ENCODE measurements around the gene SLAIN2. TPM values are rescaled to one million over a fixed set of nuclear protein-coding genes. Genes with fewer than 3 reads are reported as not detected.

SLAIN2 gene
- total and polyA plus RNA-seq, 5 donors: 46.1 to 123 (median 120) TPM

DNA sequence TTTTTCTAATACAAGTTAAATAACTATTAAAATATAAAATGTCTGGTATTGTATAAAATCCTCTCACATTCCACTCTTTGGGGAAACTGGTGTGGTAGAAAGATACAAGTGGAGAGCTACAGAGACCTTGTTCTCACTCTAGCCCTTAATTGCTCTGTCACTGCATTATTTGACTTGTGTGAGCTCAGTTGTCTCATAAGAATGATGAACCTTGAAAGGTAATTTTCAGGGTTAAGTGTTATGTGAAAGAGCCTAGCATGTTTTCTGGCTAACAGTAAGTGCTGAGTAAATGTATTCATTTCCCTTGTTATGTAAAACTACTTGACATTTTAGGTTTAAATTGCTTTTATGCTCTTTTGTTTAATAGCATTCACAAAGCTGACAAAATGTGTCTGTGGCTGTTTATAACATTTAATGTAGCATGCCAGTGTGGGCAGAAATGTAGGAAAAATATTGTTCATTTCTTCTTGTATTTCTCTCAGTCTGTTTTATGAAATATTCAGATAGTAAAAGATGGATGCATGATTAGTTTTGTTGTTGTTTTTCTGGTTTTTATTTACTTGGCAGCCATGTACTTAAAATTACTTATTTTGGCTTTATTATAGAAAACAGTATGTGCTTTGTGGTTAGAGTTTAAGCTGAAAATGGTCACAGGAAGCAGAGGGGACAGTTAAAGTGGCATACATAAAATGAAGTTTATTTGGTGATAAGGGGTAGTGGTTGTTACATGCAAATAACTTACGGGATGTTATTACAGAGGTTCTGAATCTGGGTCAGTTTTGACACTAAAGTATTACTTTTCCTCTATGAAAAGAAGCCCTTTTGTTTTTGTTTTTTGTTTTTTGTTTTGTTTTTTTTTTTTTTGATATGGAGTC lies 29.2 kb downstream of the SLAIN2 start:
- H3K9me3 ChIP-seq (ENCODE audit: control insufficient read depth, low read length): no peaks in the 10 kb centered on the region
- ATAC-seq (no peak), DNase-seq (no peak)
- H3K27me3 ChIP-seq (ENCODE audit: control insufficient read depth, insufficient read depth): no peaks in the 10 kb centered on the region
- H3K4me3 ChIP-seq (ENCODE audit: low read length): no peak overlapping the region
- intact Hi-C loops (cut with DNase I): no loop called here
- no peak overlapping the region for H3K27ac ChIP-seq (ENCODE audit: low read length)
- WGBS: 81% methylated on average over 1 of the region's 1 CpG
- peaks cover under 1% of the 10 kb centered on the region for H3K4me1 ChIP-seq (ENCODE audit: control insufficient read depth, insufficient read depth, low read length)

DNA sequence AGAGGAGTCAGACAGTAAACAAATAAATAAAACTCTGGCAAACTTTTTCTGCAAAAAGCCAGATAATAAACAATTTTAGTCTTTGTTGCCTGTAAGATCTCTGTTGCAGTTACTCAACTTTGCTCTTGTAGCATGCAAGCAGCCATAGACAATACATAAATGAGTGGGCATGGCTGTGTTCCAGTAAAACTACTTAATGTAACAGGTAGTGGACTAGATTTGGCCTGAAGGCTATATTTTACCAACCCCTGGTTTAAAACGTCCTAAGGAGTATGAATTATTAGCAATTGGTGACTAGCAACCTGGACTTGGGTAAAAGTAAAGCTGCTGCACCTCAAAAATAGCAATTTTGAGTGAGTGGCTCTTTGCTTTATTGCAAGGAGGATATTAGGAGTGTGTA lies 30.9 kb downstream of the SLAIN2 start:
- no peak for DNase-seq
- H3K27me3 ChIP-seq (ENCODE audit: control insufficient read depth, insufficient read depth): no peaks in the 10 kb centered on the region

DNA sequence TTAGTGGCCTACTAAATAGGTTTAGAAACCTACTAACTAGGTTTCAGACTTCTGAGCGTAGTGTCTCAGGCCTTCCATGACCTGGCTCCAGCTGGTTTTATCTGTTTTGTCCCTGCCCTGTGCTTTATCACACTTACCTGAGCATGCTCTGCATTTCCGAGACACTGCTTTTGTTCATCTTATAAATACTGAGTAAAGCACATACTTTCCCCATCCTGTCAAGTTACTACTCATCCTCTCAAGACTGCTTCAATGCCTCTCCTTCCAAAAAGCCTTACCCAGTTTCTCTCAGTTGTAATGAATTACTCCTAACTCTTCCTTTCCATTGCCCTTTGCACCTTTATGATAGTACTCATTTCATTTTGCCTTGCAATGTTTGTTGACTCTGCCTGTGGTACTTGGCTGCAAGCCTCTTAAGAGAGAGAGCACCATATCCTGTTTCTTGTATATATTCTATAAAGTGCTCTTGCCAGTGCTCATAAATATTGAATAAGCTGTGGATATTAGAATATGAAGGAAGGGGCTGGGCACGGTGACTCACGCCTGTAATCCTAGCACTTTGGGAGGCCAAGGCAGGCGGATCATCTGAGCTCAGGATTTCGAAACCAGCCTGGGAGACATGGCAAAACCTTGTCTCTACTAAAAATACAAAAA lies 34.4 kb downstream of the SLAIN2 start:
- no peak for ATAC-seq
- WGBS: 92% methylated on average over 6 of the region's 6 CpGs
- intact Hi-C loops (cut with DNase I): no loop called here
- peaks cover 3% of the 10 kb centered on the region for H3K4me1 ChIP-seq (ENCODE audit: control insufficient read depth, insufficient read depth, low read length)
- H3K27me3 ChIP-seq (ENCODE audit: control insufficient read depth, insufficient read depth): no peaks in the 10 kb centered on the region
- H3K9me3 ChIP-seq (ENCODE audit: control insufficient read depth, low read length): no peaks in the 10 kb centered on the region
- DNase-seq: no peak
- H3K4me3 ChIP-seq (ENCODE audit: low read length): no peak overlapping the region
- H3K27ac ChIP-seq (ENCODE audit: low read length): no peak overlapping the region

More for the DNA sequence above, 30.9 kb downstream of the SLAIN2 start:
- no peak for ATAC-seq
- no peak overlapping the region for H3K27ac ChIP-seq (ENCODE audit: low read length)
- WGBS: 62% methylated on average over 1 of the region's 1 CpG
- no peak overlapping the region for H3K4me3 ChIP-seq (ENCODE audit: low read length)
- no peaks in the 10 kb centered on the region for H3K9me3 ChIP-seq (ENCODE audit: control insufficient read depth, low read length)
- intact Hi-C loops (cut with DNase I): no loop called here
- peaks cover 2% of the 10 kb centered on the region for H3K4me1 ChIP-seq (ENCODE audit: control insufficient read depth, insufficient read depth, low read length)

DNA sequence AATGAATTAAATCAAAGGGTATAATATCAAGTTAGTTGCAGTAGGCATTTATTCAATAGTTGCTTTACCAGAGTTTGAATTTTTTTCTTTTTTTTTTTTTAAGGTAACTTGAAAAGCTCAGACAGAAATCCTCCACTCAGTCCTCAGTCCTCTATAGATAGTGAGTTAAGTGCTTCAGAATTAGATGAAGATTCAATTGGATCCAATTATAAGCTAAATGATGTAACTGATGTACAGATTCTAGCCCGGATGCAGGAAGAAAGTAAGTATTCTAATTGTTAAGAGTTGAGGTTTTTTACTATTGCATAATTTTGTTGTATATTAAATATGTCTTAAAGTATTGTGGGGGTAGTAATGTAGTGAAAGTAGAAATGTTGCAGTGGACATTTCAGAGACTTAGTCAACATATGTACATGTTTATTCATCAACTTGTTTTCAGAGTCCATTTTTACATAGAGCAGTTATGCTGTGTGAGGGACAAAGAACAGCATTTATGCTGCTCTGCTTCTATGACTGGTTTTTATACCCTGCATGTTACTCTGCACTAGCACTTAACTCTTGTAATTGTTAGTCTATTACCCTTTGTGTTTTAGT lies 38.4 kb downstream of the SLAIN2 start:
- ATAC-seq: no peak
- intact Hi-C loops (cut with DNase I): no loop called here
- no peak overlapping the region for H3K27ac ChIP-seq (ENCODE audit: low read length)
- 68% methylated on average over 1 of the region's 1 CpG for WGBS
- no peak for DNase-seq
- H3K4me1 ChIP-seq (ENCODE audit: control insufficient read depth, insufficient read depth, low read length): peaks cover 3% of the 10 kb centered on the region
- no peaks in the 10 kb centered on the region for H3K27me3 ChIP-seq (ENCODE audit: control insufficient read depth, insufficient read depth)
- H3K9me3 ChIP-seq (ENCODE audit: control insufficient read depth, low read length): no peaks in the 10 kb centered on the region
- H3K4me3 ChIP-seq (ENCODE audit: low read length): no peak overlapping the region

DNA sequence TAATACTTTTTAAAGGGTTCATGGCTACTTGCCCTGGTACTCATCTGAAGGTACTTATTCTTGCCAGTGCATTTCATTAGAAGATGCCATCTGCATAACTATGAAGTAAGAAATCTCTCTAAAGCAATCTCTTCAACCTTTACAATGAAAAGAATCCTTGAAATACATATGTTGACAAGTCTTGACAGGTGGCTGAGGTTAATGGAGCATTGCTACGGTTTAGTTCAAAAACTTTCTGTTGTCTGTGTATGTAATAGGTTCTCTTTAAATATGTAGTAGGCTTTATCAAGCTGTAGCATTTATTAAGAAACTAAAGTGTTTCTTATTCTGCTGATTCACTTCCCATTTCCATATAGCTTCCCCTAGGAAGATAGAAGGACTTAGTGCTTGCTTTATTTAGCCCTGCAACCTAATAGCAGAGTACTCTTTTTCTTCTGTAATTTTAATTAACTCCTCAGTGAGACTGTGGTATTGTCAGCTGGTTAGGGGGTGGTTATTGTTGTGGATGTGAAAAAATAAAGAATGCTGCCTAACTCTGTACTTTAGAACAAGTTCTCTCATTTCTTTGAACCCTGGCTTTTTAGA lies 39.3 kb downstream of the SLAIN2 start:
- Histone ChIP-seq H3K27me3 (ENCODE audit: control insufficient read depth, insufficient read depth) (no peaks in the 10 kb centered on the region), H3K27ac (ENCODE audit: low read length) (no peak overlapping the region), H3K9me3 (ENCODE audit: control insufficient read depth, low read length) (no peaks in the 10 kb centered on the region), H3K4me1 (ENCODE audit: control insufficient read depth, insufficient read depth, low read length) (peaks cover 1% of the 10 kb centered on the region), H3K4me3 (ENCODE audit: low read length) (no peak overlapping the region)
- intact Hi-C loops (cut with DNase I): no loop called here
- DNase-seq: no peak
- 73% methylated on average over 1 of the region's 1 CpG for WGBS
- no peak for ATAC-seq

DNA sequence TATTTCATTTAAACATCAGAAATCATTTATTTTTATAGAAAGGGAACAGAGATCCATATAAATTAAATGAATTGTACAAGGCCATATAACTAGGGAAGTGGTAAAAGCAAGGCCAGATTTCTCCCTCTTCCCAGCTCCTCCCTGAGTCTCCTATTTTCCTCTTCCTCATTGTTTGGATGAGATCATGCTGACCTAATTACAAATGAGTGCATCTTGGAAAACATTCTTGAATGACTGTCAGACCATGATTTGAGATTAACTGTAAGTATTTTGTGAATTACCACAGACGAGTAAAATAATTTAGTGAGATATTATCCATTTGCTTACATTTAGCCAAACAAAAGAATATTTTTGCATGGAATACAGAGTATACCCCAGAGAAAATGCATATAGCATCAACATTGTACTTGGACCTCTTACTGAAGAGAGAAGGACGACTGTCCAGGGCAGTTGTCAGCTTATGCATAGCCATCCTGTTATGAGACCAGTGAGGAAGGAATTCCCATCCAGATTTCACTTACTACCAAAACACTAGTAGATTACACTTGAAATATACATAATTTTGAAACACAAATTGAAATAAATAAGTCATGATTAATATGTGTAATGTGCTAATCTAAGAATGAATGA lies 47.3 kb downstream of the SLAIN2 start:
- H3K4me1 ChIP-seq (ENCODE audit: control insufficient read depth, insufficient read depth, low read length): peaks cover 1% of the 10 kb centered on the region
- no peak for DNase-seq
- no peak overlapping the region for H3K4me3 ChIP-seq (ENCODE audit: low read length)
- no peaks in the 10 kb centered on the region for H3K27me3 ChIP-seq (ENCODE audit: control insufficient read depth, insufficient read depth)
- peak; percentile 58 to 66 for ATAC-seq
- WGBS: 47% methylated on average over 2 of the region's 2 CpGs
- intact Hi-C loops (cut with DNase I): no loop called here
- no peak overlapping the region for H3K27ac ChIP-seq (ENCODE audit: low read length)
- H3K9me3 ChIP-seq (ENCODE audit: control insufficient read depth, low read length): no peaks in the 10 kb centered on the region

DNA sequence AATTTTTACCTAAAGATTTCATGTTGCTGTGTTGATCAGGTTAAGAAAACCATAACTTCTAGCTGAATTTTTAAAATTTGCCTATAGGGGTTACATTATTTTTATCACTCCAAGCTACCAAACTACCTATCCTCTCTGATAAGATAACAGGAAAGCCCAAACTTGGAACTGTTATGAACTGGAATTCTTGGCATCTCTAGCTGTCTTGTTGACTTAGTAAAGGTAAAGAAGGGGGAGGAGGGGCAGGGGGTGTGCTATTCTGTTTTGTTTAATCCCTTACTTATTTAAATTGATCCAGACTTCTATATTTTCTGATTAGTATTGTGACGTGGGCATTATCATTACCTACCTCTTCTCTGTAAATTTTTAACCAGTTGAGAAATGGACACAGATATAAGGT lies 54.7 kb downstream of the SLAIN2 start:
- H3K27me3 ChIP-seq (ENCODE audit: control insufficient read depth, insufficient read depth): no peaks in the 10 kb centered on the region
- H3K4me1 ChIP-seq (ENCODE audit: control insufficient read depth, insufficient read depth, low read length): no peaks in the 10 kb centered on the region
- ATAC-seq (no peak), DNase-seq (no peak)
- no peak overlapping the region for H3K27ac ChIP-seq (ENCODE audit: low read length)
- intact Hi-C loops (cut with DNase I): no loop called here
- no peaks in the 10 kb centered on the region for H3K9me3 ChIP-seq (ENCODE audit: control insufficient read depth, low read length)
- no peak overlapping the region for H3K4me3 ChIP-seq (ENCODE audit: low read length)
- WGBS: 90% methylated on average over 1 of the region's 1 CpG

DNA sequence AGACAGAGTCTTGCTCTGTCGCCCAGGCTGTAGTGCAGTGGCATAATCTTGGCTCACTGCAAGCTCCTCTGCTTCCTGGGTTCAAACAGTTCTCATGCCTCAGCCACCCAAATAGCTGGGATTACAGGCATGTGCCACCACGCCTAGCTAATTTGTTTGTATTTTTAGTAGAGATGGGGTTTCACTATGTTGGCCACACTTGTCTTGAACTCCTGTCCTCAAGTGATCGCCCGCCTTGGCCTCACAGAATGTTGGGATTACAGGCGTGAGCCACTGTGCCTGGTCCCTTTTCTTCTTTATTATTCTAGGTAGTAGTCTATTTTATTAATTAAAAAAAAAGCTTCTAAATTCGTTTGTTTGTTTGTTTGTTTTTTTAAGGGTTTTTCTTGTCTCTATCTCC lies 59.1 kb downstream of the SLAIN2 start:
- WGBS: 95% methylated on average over 6 of the region's 6 CpGs
- no peak overlapping the region for H3K27ac ChIP-seq (ENCODE audit: low read length)
- H3K9me3 ChIP-seq (ENCODE audit: control insufficient read depth, low read length): no peaks in the 10 kb centered on the region
- no peak overlapping the region for H3K4me3 ChIP-seq (ENCODE audit: low read length)
- H3K27me3 ChIP-seq (ENCODE audit: control insufficient read depth, insufficient read depth): no peaks in the 10 kb centered on the region
- no peak for ATAC-seq
- intact Hi-C loops (cut with DNase I): no loop called here
- no peak for DNase-seq
- H3K4me1 ChIP-seq (ENCODE audit: control insufficient read depth, insufficient read depth, low read length): no peaks in the 10 kb centered on the region

DNA sequence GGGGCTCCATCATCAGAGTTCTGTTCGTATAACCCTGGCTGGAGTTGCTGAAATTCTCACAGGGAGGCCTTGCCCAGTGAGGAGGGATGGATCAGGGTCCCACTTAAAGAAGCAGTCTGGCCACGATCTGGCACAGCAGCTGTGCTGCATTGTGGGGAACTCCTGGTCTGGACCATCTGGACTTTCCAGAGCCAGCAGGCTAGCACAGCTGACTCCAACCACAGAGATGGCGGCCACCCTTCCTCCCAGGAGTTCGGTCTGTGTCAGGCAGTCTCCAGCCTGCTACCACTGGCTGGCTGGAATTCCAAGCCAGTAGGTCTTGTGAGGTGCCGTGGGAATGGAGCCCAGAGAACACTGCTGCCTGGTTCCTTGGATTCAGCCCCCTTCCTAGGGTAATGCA lies 62.0 kb downstream of the SLAIN2 start:
- no peak overlapping the region for H3K27ac ChIP-seq (ENCODE audit: low read length)
- H3K27me3 ChIP-seq (ENCODE audit: control insufficient read depth, insufficient read depth): no peaks in the 10 kb centered on the region
- H3K4me1 ChIP-seq (ENCODE audit: control insufficient read depth, insufficient read depth, low read length): no peaks in the 10 kb centered on the region
- intact Hi-C loops (cut with DNase I): no loop called here
- ATAC-seq (peak in 1 of 2 donors; percentile 47), DNase-seq (peak in 1 of 3 donors; percentile 38)
- WGBS: 96% methylated on average over 5 of the region's 5 CpGs
- H3K9me3 ChIP-seq (ENCODE audit: control insufficient read depth, low read length): no peaks in the 10 kb centered on the region
- H3K4me3 ChIP-seq (ENCODE audit: low read length): no peak overlapping the region

DNA sequence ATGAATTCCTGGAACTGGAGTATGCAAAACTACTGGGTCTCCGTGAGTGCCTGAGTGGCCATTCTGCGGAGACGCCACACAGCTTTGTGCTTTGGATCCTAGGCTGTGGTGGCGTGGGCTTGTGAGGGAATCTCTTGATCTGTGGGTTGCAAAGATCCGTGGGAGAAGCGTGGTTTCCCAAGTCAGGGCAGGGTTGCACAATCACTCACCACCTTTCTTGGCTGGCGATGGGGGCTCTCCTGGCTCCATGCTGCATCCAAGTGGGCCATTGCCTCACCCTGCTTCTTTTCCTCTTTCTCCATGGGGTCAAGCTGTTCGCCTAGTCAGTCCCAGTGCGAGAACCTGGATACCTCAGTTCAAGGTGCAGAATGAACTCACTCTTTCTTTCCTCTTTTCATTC lies 62.5 kb downstream of the SLAIN2 start:
- 89% methylated on average over 9 of the region's 9 CpGs for WGBS
- Histone ChIP-seq H3K27ac (ENCODE audit: low read length) (no peak overlapping the region), H3K4me3 (ENCODE audit: low read length) (no peak overlapping the region), H3K4me1 (ENCODE audit: control insufficient read depth, insufficient read depth, low read length) (no peaks in the 10 kb centered on the region), H3K27me3 (ENCODE audit: control insufficient read depth, insufficient read depth) (no peaks in the 10 kb centered on the region), H3K9me3 (ENCODE audit: control insufficient read depth, low read length) (no peaks in the 10 kb centered on the region)
- no peak for DNase-seq
- intact Hi-C loops (cut with DNase I): no loop called here
- ATAC-seq: no peak
